Activated CD4-positive, alpha-beta T cell treated with anti-CD3 and anti-CD28 coated beads for 1 hour (primary cell): Measurements from ENCODE around the gene CABP1.
"Not testable (repeated sequence)": the region's sequence is repeated elsewhere in the genome, so short reads cannot be mapped to it uniquely, and the experiment has no call there.

Source experiments
- DNase-seq: peaks from one replicate; pipeline ENCODE4 v3.0.0-alpha.2; 2020

CABP1 gene

DNA sequence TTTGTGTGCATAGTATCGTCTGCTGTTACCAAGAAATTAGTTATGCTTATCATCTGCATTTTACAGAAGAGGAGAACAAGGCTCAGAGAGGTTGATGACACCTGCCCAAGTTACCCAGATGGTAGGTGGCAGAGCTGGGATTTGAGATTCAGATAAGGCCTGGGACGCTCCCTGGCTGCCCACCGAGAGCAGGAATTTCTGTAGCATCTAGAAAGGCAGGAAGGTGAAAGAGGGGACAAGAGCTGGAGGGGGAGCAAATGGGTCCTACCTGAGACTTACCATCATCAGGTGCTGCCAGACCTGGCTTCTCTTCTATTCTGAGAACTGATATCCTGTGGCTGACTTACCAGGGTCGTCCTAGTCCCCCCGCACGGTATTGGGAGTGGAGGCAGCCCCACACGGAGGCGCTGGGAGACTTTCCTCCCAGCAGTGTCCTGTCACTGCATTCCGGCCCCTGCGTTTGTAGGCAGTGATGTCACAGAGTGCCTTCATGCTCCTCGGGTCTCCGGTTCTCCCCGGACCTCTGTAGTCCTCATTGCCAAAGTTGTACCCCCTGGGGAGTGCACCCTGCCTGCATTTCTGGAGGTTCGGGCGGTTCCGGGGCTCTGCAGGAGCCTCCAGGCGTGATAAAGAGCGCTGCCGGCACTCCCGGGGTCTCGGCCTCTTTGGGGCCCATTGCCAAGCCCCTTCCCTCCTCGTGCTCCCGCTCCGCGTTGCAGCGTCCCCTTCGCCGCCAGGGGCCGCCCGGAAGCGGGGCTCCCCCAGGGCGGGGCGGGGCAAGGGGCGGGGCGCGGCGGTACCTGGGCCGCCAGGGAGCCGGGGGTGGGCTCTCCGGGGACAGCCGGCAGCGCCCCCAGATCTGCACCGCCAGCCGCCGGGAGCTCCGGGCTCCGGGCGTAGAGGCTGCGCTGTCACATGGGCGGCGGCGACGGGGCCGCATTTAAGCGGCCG, at the start of gene CABP1:
Gene CABP1 (plus strand): TSS at position 856 of the 951 bp plus-strand sequence. CDS start 60 bp downstream, at position 916.
- DNase-seq = peak; percentile 53

GRCh38 chr12:120590741-120591407, 49.6 kb upstream of the CABP1 start:
- DNase-seq = no peak

GRCh38 chr12:120592121-120593049, 48.0 kb upstream of the CABP1 start:
- DNase-seq = no peak

DNA sequence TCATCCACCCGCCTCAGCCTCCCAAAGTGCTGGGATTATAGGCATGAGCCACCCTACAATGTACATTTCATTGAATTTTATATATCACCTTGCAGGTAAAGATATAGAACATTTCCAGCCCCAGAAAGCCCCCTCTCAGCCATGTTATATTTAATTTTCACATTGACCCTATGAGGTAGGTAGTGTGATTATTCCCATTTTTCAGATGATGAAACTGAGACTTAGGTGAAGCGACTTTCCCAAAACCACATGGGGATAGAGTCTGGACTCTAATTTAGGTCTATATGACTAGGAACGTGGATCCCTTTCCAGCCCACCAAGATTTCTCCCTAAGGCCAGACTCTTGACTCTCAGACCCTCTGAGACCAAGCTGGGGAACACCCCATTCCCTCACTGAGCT, 43.5 kb upstream of the CABP1 start:
- DNase-seq = no peak

- DNase-seq = no peak
These were observed 42.6 kb upstream of the CABP1 start for GRCh38 chr12:120597861-120598260.

GRCh38 chr12:120598674-120599463, 41.6 kb upstream of the CABP1 start:
- DNase-seq = no peak

GRCh38 chr12:120599672-120600552, 40.5 kb upstream of the CABP1 start:
- DNase-seq = no peak

- not testable (repeated sequence) for DNase-seq
These were observed 38.0 kb upstream of the CABP1 start for GRCh38 chr12:120602416-120602815.

DNA sequence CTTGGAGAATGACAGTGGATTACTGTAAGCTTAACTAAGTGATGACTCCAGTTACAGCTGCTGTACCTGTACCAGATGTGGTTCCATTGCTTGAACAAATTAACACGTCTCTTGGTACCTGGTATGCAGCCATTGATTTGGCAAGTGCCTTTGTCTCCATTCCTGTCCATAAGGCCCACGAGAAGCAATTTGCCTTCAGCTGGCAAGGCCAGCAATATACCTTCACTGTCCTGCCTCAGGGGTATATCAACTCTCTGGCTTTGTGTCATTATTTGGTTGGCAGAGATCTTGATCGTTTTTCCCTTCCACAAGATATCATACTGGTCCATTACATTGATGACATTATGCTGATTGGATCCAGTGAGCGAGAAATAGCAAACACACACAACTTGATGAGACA, 29.9 kb upstream of the CABP1 start:
- no peak for DNase-seq

GRCh38 chr12:120611534-120611933, 28.9 kb upstream of the CABP1 start:
- not testable (repeated sequence) for DNase-seq

DNA sequence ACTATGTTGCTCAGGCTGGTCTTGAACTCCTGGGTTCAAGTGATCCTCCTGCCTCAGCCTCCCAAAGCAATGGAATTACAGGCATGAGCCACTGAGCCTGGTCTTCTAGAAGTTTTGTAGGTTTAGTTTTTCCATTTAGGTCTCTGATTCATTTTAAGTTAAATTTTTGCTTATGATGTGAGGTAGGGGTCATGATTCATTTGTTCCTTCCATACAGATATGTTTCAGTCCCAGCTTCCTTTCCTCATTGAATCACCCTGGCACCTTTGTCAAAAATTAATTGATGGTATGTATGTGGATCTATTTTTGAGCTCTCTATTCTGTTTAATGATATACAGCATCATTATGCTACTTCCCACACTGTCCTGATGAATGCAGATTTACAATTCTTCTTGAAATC, 25.6 kb upstream of the CABP1 start:
- no peak for DNase-seq

- DNase-seq = not testable (repeated sequence)
These were observed 23.2 kb upstream of the CABP1 start for GRCh38 chr12:120617193-120617592.

GRCh38 chr12:120617767-120618166, 22.7 kb upstream of the CABP1 start:
- DNase-seq = not testable (repeated sequence)

- DNase-seq = no peak
These were observed 21.3 kb upstream of the CABP1 start for GRCh38 chr12:120618954-120619615.

DNA sequence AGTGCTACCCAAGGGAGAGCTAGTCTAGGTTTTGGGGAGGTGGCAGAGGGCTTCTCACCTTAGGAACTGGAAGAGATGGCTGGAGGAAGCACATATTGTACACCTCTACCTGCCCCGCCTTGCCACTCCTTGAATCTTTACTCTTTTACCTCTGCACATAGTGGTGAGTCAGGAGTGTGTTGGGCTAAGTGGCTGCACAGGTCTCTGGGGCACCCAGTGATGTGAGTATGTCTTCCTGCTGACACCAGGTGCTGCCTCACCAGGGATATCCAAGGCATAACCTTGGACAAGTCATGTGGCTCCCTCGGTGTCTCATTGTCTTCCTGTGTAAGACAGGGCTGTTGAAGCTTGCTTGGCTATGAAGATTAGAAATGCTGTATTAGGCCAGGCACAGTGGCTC, 19.8 kb upstream of the CABP1 start:
- no peak for DNase-seq

GRCh38 chr12:120625557-120626419, 14.6 kb upstream of the CABP1 start:
- DNase-seq = no peak

GRCh38 chr12:120628919-120629318, 11.5 kb upstream of the CABP1 start:
- no peak for DNase-seq

DNA sequence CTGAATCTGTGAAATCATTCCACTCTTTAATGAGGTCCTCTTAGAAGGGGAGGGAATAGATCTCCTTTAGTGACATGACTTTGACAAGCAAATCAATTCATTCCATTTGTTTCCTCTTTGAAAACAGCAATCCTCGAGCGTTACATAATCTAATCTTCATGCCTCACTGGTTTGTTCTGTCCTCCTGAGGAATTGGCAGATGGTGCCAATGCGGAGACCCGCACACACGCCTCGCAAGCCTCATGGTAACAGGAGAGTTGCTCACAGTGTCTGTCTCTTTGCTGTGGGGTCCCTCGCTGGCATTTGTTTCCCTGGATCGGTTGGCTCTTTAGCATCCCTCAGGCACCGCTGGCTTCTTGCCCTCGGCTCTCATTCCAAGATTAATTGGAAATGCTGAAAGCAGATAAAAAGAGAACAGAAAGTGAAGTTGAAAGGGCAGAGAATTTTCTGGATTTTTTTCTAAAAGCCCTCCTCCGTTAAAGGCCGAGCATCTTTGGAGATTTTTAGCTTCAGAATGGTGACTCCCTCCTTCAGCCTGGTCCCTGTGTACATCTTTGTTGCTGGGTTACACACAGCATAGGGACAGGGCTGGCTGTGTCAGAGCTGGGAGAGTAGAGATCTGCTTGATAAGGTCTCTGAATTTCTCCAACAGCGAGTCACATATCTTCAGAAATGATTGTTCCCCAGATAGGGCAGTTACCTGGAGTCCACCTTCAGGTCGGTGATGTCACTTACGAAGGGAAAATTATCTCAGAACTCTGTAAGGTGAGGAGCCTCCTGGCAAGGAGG, 10.1 kb upstream of the CABP1 start:
- DNase-seq = no peak

DNA sequence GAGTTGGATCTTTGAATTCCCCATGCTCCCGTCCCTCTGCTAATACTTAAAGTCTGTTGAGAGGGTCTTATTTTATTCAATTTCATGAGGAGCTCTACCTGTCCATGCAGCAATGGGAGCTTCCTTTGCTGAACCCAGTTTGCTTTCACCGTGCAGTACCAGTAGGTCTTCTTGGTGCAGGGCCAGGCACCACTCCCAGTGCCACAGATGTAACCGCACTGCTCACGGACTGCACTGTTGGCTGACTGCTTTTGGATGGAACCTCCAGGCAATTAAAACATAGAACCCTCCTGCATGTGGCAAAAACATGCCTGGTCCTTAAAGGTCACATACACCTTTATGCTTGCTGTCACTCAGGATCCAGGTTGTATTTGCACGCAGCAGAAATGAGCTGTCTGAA, 9.3 kb upstream of the CABP1 start:
- no peak for DNase-seq
